Neural crest cell (in vitro differentiated cells): ENCODE measurements around the gene PRDM12. TPM values are rescaled to one million over a fixed set of nuclear protein-coding genes. Genes with fewer than 3 reads are reported as not detected.

Experiments
- DNase-seq: peaks from one replicate; pipeline ENCODE4 v3.0.0; 2021; ENCODE audit warnings: low read depth, mixed read lengths, low spot score
- H3K27ac Mint-ChIP-seq: one replicate; pipeline ENCODE4 v1.8.0; 2021; ENCODE audit warnings: mild to moderate bottlenecking, mixed read lengths; ENCODE audit not compliant: unreplicated experiment
- H3K27me3 Mint-ChIP-seq: 2 replicates; pipeline ENCODE4 v1.8.0; 2021; ENCODE audit warnings: low read depth, mild to moderate bottlenecking, mixed read lengths
- H3K36me3 Mint-ChIP-seq: 2 replicates; pipeline ENCODE4 v1.8.0; 2021; ENCODE audit warnings: low read depth, mild to moderate bottlenecking, mixed read lengths
- H3K4me1 Mint-ChIP-seq: 2 replicates; pipeline ENCODE4 v1.8.0; 2021; ENCODE audit warnings: mixed read lengths
- H3K4me3 Mint-ChIP-seq: one replicate; pipeline ENCODE4 v1.8.0; 2021; ENCODE audit warnings: mild to moderate bottlenecking, mixed read lengths
- H3K9me3 Mint-ChIP-seq: 2 replicates; pipeline ENCODE4 v1.8.0; 2021; ENCODE audit warnings: mixed read lengths
- CTCF ChIP-seq: fragments of 200-600 bp; sonication (generic); conservative IDR thresholded peaks from 2 replicates; pipeline ENCODE4 v1.5.0; 2021; ENCODE audit warnings: antibody characterized with exemption, mild to moderate bottlenecking
- total RNA-seq: library from RNA; stranded (reverse); gene quantifications from 2 replicates; pipeline ENCODE4 v1.2.1, GENCODE V29; 2021

The PRDM12 gene
- total RNA-seq, 1 donor from 2014 or later = 2.2 TPM

- Mint-ChIP-seq H3K9me3 (no peaks in the 10 kb centered on the region), H3K36me3 (peaks cover 6% of the 10 kb centered on the region)
Observed at GRCh38 chr9:130639124-130639765, 25.1 kb upstream of the PRDM12 start.

GRCh38 chr9:130639866-130640555 lies 24.4 kb upstream of the PRDM12 start:
- Mint-ChIP-seq H3K36me3 (peaks cover 6% of the 10 kb centered on the region), H3K4me3 (no peak overlapping the region), H3K4me1 (peaks cover 11% of the 10 kb centered on the region), H3K9me3 (no peaks in the 10 kb centered on the region), H3K27me3 (peaks cover 4% of the 10 kb centered on the region), H3K27ac (no peak overlapping the region)
- no peak for DNase-seq
- no peak for TF ChIP-seq CTCF

More at GRCh38 chr9:130639124-130639765, 25.1 kb upstream of the PRDM12 start:
- Mint-ChIP-seq H3K27ac (peak overlapping the region; percentile 53), H3K27me3 (peaks cover 4% of the 10 kb centered on the region), H3K4me3 (no peak overlapping the region), H3K4me1 (peaks cover 11% of the 10 kb centered on the region)
- no peak for TF ChIP-seq CTCF
- no peak for DNase-seq

GRCh38 chr9:130640681-130641080 lies 23.7 kb upstream of the PRDM12 start:
- Mint-ChIP-seq H3K27me3 (peaks cover 4% of the 10 kb centered on the region), H3K36me3 (peaks cover 6% of the 10 kb centered on the region), H3K27ac (no peak overlapping the region), H3K4me1 (peaks cover 11% of the 10 kb centered on the region), H3K9me3 (peaks cover under 1% of the 10 kb centered on the region), H3K4me3 (no peak overlapping the region)
- DNase-seq = no peak
- no peak for TF ChIP-seq CTCF

DNA sequence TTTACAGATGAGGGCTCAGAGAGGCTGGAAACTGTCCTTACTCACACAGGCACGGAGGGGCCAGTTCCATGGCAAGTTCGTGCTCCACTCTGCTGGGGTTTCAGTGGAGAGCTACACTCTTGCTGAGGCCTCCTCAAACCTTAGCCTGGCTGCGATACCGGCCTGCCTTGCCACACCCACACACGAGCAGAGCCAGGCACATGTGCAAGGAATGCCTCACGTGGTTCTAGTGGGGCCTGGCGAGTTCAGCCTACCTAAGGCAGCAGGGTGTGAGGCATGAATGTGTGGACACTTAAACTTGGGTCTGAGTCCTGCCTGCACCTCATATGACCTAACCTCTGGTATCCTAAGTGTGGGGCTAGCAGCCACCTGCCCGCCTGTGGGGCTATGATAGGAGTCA lies 21.5 kb upstream of the PRDM12 start:
- H3K36me3 Mint-ChIP-seq = peaks cover 8% of the 10 kb centered on the region
- peaks cover 11% of the 10 kb centered on the region for H3K4me1 Mint-ChIP-seq
- H3K27ac Mint-ChIP-seq = no peak overlapping the region
- DNase-seq = no peak
- H3K27me3 Mint-ChIP-seq = peaks cover 4% of the 10 kb centered on the region
- peaks cover 8% of the 10 kb centered on the region for H3K9me3 Mint-ChIP-seq
- TF ChIP-seq CTCF = no peak
- H3K4me3 Mint-ChIP-seq = no peak overlapping the region

- no peaks in the 10 kb centered on the region for H3K36me3 Mint-ChIP-seq
- no peak overlapping the region for H3K4me3 Mint-ChIP-seq
- no peak overlapping the region for H3K27ac Mint-ChIP-seq
- no peak for TF ChIP-seq CTCF
- no peak for DNase-seq
- H3K9me3 Mint-ChIP-seq = peaks cover 4% of the 10 kb centered on the region
- no peaks in the 10 kb centered on the region for H3K4me1 Mint-ChIP-seq
- H3K27me3 Mint-ChIP-seq = peaks cover 46% of the 10 kb centered on the region
Observed at GRCh38 chr9:130651221-130651620, 13.2 kb upstream of the PRDM12 start.
